Nephron (organoid): Measurements from ENCODE around the gene HACD2.

Experiments used
- H3K27ac Mint-ChIP-seq, 3 experiments: 2 replicates each; pipeline ENCODE4 v1.8.0; 2020; ENCODE audit warnings: mixed read lengths in 3 of 3, mild to moderate bottlenecking in 2 of 3, moderate library complexity in 1 of 3
- H3K27me3 Mint-ChIP-seq: 2 replicates; pipeline ENCODE4 v1.8.0; 2021; ENCODE audit warnings: low read depth, mild to moderate bottlenecking, moderate library complexity, mixed read lengths
- H3K36me3 Mint-ChIP-seq: 2 replicates; pipeline ENCODE4 v1.8.0; 2020; ENCODE audit warnings: low read depth, mixed read lengths
- H3K4me1 Mint-ChIP-seq: 2 replicates; pipeline ENCODE4 v1.8.0; 2020; ENCODE audit warnings: mixed read lengths
- H3K4me3 Mint-ChIP-seq, 3 experiments: 2 replicates each; pipeline ENCODE4 v1.8.0; 2020; ENCODE audit warnings: mild to moderate bottlenecking in 3 of 3, mixed read lengths in 3 of 3, moderate library complexity in 2 of 3
- H3K9me3 Mint-ChIP-seq: 2 replicates; pipeline ENCODE4 v1.8.0; 2020; ENCODE audit warnings: mixed read lengths
- CTCF ChIP-seq, 3 experiments: fragments of 200-600 bp; sonication (generic); IDR thresholded peaks; one replicate each; pipeline ENCODE4 v1.5.0; 2021; ENCODE audit warnings: antibody characterized with exemption in 3 of 3; ENCODE audit not compliant: unreplicated experiment in 3 of 3

HACD2 gene

GRCh38 chr3:123561188-123561587, 23.7 kb downstream of the HACD2 start:
- no peak for TF ChIP-seq CTCF (IDR thresholded peaks at IDR 0.05; ENCODE audit: unreplicated experiment in 3 of 3)
- Mint-ChIP-seq H3K4me1 (no peaks in the 10 kb centered on the region), H3K27ac (no peak overlapping the region), H3K27me3 (no peaks in the 10 kb centered on the region), H3K4me3 (no peak overlapping the region), H3K36me3 (peaks cover 27% of the 10 kb centered on the region), H3K9me3 (peaks cover 7% of the 10 kb centered on the region)

- H3K36me3 Mint-ChIP-seq: peaks cover 43% of the 10 kb centered on the region
- TF ChIP-seq CTCF (IDR thresholded peaks at IDR 0.05; ENCODE audit: unreplicated experiment in 3 of 3): peak; percentile 79 to 81 (median 79)
Observed at GRCh38 chr3:123559040-123559861, 25.6 kb downstream of the HACD2 start.

GRCh38 chr3:123553536-123553935, 31.3 kb downstream of the HACD2 start:
- Mint-ChIP-seq H3K4me3 (no peak overlapping the region), H3K27ac (no peak overlapping the region), H3K27me3 (no peaks in the 10 kb centered on the region), H3K9me3 (peaks cover 41% of the 10 kb centered on the region), H3K36me3 (peaks cover 75% of the 10 kb centered on the region), H3K4me1 (no peaks in the 10 kb centered on the region)
- no peak for TF ChIP-seq CTCF (IDR thresholded peaks at IDR 0.05; ENCODE audit: unreplicated experiment in 3 of 3)

More at GRCh38 chr3:123559040-123559861, 25.6 kb downstream of the HACD2 start:
- Mint-ChIP-seq H3K27ac (no peak overlapping the region), H3K4me3 (no peak overlapping the region), H3K9me3 (peaks cover 20% of the 10 kb centered on the region), H3K27me3 (no peaks in the 10 kb centered on the region), H3K4me1 (no peaks in the 10 kb centered on the region)

- TF ChIP-seq CTCF (IDR thresholded peaks at IDR 0.05; ENCODE audit: unreplicated experiment in 3 of 3): no peak
- no peak overlapping the region for H3K4me3 Mint-ChIP-seq
- H3K9me3 Mint-ChIP-seq: peaks cover 41% of the 10 kb centered on the region
- no peak overlapping the region for H3K27ac Mint-ChIP-seq
- H3K4me1 Mint-ChIP-seq: peaks cover 4% of the 10 kb centered on the region
- H3K36me3 Mint-ChIP-seq: peaks cover 74% of the 10 kb centered on the region
- no peaks in the 10 kb centered on the region for H3K27me3 Mint-ChIP-seq
Observed at GRCh38 chr3:123552768-123553167, 32.1 kb downstream of the HACD2 start.

- H3K4me1 Mint-ChIP-seq: peaks cover 4% of the 10 kb centered on the region
- peaks cover 41% of the 10 kb centered on the region for H3K9me3 Mint-ChIP-seq
- peak in 2 of 3 experiments; percentile 17 to 32 for TF ChIP-seq CTCF (IDR thresholded peaks at IDR 0.05; ENCODE audit: unreplicated experiment in 3 of 3)
- H3K27ac Mint-ChIP-seq: no peak overlapping the region
- H3K36me3 Mint-ChIP-seq: peaks cover 68% of the 10 kb centered on the region
- no peaks in the 10 kb centered on the region for H3K27me3 Mint-ChIP-seq
- no peak overlapping the region for H3K4me3 Mint-ChIP-seq
Observed at GRCh38 chr3:123552095-123552714, 32.6 kb downstream of the HACD2 start.
